ENCODE data around the gene MFAP5.
"Not testable (repeated sequence)": the region's sequence is repeated elsewhere in the genome, so short reads cannot be mapped to it uniquely, and the experiment has no call there.

MFAP5 gene

DNA sequence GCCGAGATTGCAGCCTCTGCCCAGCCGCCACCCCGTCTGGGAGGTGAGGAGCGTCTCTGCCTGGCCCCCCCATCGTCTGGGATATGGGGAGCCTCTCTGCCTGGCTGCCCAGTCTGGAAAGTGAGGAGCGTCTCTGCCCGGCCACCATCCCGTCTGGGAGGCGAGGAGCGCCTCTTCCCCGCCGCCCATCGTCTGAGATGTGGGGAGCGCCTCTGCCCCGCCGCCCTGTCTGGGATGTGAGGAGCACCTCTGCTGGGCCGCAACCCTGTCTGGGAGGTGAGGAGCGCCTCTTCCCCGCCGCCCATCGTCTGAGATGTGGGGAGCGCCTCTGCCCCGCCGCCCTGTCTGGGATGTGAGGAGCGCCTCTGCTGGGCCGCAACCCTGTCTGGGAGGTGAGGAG lies 37.9 kb downstream of the MFAP5 start:
- DNase-seq, result not testable (repeated sequence)

DNA sequence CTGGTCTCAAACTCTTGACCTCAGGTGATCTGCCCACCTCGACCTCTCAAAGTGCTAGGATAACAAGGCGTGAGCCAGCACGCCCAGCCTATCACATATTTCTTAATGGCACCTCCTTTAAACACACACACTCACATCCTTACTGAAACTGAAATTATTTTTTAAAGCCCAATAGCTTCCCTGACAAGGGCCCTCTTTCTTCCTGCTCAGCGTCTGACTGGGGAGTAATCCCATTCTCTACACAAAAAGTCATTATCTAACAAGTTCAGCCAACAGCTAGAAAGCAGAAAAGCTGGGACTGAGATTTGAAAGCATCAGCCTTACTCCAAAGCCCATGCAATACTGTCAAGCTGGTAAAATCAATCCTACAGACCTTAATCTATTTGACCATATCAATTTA lies 40.0 kb downstream of the MFAP5 start:
- no peak for DNase-seq

DNA sequence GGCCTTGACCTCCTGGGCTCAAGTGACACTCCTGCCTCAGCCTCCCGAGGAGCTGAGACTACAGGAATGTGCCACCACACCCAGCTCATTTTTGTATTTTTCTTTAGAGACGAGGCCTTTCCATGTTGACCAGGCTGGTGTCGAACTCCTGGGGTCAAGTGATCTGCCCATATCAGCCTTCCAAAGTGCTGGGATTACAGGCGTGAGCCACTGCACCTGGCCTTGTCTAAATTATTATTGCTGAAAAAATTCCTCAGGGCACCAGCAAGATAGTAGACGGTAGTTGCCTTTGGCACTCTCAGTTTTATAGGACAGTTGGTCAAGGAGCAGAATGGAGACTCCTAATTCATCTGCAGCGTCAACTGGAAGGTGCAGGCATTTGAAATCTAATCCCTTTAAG lies 47.4 kb downstream of the MFAP5 start:
- DNase-seq, result no peak

DNA sequence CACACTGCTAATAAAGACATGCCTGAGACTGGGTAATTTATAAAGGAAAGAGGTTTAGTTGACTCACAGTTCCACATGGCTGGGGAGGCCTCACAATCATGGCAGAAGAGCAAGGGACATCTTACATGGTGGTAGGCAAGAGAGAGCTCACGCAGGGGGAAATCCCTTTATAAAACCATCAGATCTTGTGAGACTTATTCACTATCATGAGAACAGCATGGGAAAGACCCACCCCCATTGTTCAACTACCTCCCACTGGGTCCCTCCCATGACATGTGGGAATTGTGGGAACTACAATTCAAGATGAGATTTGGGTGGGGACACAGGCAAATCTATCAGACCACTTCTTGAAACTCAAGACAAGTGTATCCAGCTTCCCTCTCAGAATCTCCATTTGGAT lies 48.7 kb downstream of the MFAP5 start:
- DNase-seq, result not testable (repeated sequence)

DNA sequence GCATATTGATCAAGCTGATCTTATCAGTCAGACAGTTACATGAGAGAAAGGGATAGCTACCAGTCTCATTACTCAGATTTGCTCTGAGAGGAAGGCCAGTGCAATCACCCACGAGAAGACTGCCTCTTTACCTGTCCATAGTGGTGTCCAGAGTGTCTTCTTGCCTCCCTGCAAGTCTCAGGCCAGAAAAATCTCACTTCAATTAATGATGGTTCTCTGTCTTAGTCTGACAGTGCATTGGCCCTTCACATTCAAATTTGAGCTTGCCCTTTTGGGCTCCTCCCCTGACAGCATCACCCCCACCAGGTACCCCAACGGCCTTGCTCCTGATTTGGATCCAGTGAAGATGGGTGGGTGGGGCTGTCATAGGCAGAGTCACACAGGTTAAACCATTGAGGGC lies 50.0 kb downstream of the MFAP5 start, which contains the start of gene AICDA:
Gene AICDA, minus strand, starts transcription at position 231 of the 400 bp plus-strand sequence. Its CDS starts 92 bp downstream, at position 139.
- no peak for DNase-seq

DNA sequence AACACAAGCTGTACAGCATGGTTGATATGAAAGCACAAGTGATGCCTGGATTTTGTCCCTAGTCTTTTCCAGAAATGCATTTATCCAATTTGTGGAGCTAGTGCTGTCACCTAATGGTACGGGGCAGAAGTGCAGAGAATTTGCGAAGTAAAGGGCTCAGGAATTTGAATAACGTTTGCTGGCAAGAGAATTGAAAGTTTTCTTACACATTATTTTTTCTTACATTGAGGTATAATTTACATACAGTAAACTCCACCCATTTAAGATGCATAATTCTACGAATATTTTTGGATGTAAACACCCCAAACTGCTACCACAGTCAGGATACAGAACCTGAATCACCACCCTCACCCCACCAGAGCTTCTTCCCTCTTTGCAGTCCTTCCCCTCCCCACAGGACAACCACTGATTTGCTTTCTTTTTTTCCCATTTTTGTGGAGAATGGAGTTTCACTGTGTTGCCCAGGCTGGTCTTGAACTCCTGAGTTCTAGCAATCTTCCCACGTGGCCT lies 53.5 kb downstream of the MFAP5 start:
- DNase-seq, result no peak

DNA sequence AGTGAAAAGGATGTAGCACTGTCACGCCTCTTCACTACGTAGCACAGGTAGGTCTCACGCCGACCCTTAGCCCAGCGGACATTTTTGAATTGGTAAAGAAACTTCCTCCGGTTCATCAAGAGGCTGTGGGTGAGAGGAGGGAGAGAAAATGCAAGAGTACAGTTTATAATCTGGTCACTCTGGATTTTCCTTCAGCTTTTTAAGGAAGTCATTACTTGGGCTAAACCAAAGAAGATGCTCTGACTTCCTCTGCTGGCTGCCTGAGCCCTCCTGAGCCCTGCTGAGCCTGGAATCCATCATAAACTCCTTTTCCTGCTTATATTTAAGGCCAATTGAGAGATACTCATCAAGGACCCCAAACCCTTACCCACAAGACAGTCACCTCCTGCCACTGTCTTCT lies 55.7 kb downstream of the MFAP5 start:
- no peak for DNase-seq

DNA sequence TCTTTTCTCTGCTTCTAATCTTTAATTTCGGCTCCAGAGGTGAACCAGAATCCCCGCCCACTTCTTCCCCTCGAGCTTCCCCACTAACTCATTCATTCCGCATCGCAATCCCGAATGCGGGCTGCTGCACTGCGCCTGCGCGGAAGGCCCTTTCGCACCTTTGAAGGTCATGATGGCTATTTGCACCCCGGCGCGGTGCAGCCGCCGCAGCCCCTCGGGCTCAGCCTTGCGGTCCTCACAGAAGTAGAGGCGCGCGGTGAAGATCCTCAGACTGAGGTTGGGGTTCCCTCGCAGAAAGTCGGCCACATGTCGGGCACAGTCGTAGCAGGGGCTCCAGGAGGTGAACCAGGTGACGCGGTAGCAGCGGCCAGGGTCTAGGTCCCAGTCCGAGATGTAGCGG lies 57.6 kb downstream of the MFAP5 start:
- no peak for DNase-seq

DNA sequence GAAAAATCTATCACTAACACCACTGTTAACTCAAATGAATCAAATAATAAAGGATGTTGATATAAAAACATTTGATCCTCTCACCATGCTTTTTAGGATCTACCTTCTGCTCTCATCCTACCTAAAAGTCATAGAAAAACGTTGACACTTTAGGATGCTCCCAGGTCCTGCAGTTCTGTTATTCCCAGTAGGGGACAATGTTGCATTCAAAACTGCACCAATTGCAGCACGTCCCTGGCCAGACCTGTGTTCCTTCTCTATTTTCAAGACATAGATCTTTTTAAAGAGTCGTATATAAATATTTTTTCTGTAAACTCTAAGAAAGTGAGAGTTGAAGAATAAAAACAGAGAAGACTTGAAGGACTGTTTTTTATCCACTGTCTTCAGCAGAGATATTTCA lies 58.8 kb downstream of the MFAP5 start:
- no peak for DNase-seq

DNA sequence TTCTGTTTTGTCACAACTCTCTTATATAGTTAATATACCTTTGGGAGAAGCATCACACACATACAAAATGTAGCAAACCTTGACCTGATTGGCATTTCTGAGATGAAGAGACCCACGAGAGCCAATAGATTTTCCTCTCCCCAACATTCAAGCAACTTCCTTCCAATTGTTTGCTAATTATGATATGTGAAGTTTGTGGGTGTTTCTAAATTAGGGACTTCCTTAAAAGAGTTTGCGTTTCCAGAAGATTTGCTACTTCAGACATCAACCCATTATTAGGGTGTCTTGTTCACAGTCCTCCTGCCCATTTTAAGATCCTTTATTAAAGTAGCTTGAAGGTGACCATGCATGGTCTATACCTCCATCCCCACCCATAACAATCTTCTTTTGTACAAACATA lies 59.3 kb downstream of the MFAP5 start:
- no peak for DNase-seq

DNA sequence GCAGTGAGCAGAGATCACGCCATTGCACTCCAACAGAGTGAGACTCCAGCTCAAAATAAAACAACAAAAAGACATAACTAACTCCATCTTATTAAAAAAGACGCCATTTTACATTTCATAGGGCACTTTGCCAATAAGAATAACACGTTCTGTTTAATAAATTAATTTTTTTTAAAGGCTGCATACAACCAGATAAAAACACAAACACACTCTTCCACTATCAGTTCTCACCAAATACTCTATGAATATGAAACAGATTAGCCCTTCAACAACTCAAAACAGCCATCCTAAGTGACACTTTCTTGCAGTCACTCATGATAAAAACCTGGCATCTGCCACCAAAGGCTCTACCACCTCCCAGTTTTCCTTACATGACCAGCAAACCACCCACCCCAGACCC lies 66.1 kb downstream of the MFAP5 start:
- DNase-seq, result no peak

Measured in stimulated activated CD4-positive, alpha-beta T cell treated with anti-CD3 and anti-CD28 coated beads, Interleukin-4, amount 100 ng/mL, for 1 hour (primary cell).